HG03571 (cell line): ENCODE measurements around the gene WDR7.
A peak's percentile ranks its signal among the peaks of the same experiment; 100 is the strongest.

Experiments used
- ATAC-seq: cut with Tn5 transposase; IDR thresholded peaks from one replicate; pipeline ENCODE4 v1.9.1; 2021; ENCODE audit not compliant: unreplicated experiment

The WDR7 gene

GRCh38 chr18:56982766-56983165 lies 331.6 kb downstream of the WDR7 start:
- ATAC-seq, result no peak

GRCh38 chr18:56983275-56983992 lies 332.3 kb downstream of the WDR7 start:
- ATAC-seq, result no peak

GRCh38 chr18:56984731-56985130 lies 333.6 kb downstream of the WDR7 start:
- ATAC-seq, result no peak

DNA sequence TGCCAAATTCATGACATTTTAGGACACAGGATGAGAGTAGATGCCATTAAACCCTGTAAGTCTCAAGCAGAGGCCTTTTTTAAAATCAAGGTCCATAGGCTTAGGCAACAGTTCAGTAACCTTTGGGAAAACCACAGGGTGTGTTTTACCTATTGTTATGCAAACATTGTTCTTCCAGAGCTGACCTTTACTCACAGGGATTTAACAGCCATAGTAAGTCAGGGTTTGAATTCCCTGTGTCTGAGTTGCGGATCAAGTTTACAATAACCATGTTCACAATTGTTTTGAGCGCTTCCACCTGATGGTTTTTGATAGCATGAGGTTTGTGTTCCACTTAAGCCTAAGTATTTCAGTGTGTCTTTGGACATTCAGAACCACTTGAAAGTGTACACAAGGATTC lies 335.7 kb downstream of the WDR7 start:
- no peak for ATAC-seq

GRCh38 chr18:56987236-56987635 lies 336.1 kb downstream of the WDR7 start:
- no peak for ATAC-seq

DNA sequence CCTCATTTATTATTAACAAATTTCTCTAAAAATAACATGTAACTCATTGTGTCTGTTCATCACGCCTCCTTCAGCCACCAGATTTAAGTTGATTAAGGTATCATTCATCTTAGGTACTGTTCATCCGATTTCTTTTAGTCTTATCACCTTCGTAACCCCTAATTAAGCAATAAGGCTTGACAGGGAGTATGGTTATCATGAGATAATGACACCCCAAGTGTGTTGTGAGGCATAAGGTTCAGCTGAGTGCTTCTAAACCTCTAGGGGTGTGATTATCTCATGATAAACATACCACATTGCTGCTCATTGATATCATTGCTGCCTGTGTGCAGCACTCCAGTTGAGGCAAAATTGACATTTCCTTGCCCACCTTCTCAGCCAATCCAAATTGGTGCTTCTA lies 336.9 kb downstream of the WDR7 start:
- no peak for ATAC-seq

GRCh38 chr18:56990678-56991077 lies 339.5 kb downstream of the WDR7 start:
- ATAC-seq, result no peak

DNA sequence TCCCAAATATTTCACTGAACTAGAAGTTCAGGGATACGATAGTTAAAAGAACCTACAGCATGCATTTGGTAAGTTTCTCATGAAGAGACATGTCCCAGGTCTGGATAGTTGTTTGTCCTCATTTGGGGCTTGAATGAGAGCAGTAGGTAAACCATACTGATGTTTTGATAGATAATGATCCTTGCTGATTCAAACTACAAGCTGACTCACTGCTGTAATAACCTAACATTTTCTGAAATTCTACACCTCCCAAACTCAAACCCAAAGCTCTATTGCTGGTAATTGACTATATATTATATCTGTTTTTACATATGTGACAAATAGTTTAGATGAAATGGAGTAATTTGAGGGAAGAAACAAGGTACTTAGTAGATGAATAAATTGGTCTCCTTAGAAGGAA lies 341.6 kb downstream of the WDR7 start:
- ATAC-seq, result no peak

DNA sequence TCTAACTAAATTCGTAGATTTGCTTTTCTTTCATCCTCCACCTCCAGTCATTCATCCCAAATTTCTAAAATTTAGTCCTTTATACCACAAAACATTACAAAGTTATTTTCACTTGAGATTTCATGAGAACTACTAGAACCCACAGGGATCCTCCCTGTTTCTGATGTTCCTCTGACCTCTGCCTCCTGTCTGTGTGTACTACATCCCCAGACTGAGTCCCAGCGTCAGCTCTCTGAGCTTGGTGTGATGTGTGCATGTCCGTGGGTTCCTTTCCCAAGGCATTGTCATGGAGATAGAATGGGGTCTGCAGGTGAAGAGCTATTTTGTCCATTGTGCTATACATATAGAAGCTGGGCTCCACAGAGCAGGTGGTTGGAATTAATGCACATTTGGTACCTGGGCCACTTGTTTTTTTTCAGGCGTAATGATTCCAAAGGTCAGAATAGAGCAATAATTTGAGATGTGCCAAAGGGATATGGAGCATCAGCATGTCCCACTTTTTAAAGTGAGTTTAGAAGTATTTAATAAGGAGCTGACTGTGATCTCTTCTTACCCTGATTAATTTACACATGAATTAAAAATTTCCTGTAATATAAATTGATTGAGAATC lies 344.5 kb downstream of the WDR7 start:
- ATAC-seq, result no peak

- ATAC-seq, result no peak
Measured at GRCh38 chr18:56997200-56997599, 346.0 kb downstream of the WDR7 start.

DNA sequence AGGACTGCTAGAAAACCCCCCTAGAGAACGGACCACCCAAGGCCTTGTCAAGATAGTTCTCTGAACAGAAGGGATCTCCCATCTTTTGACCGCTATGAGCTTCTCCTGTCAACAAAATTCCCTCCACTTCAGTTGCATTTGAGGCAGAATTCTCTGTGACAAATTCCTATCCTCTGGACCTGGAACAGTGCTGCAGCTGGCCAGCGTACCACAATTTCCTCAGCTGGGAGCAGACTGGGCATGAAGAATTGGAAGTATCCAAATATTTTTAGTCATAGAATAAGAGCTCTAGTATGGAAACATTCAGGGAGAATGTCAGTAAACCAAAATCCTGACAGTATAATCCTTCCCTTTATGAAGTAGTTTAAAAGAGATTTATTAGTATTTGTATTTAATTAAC lies 348.7 kb downstream of the WDR7 start:
- ATAC-seq, result no peak

DNA sequence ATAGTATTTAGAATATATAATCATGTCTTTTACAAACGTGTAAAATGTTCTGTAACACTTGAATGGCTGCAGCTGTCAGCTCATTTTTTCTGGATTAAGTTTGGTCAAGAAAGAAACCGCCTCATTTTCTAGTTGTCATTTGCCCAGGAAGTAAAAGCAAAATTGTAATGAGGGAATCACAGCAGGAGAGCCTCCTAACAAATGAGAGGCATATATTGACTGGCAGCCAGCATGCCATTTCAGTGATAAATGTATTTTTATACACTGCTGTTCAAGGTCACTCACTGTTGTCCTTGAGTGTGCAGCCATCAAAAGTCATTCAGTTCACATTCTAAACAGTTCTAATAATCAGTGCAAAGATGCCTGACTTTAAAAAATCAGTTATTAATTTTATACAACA lies 351.5 kb downstream of the WDR7 start:
- ATAC-seq, result no peak

DNA sequence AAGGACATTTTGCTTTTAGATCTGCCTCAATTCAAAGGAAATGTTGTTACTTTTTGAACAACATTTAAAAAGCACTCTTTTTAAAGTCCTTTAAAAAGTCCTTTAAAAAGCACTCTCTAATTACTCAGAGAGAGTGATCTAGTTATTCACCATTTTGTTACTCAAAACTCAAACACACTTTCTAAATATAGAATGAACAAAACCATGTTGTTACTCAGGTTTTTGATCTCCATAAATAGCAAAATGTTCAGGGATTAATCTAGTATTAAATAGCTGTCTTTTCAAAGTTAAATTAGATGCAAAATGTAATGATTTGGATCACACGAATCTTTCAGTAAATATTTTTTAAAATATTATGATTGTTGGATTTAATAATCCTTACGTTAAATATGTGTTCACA lies 352.2 kb downstream of the WDR7 start:
- ATAC-seq, result no peak

- peak; percentile 97 for ATAC-seq
Measured at GRCh38 chr18:57004366-57005121, 353.4 kb downstream of the WDR7 start.

- no peak for ATAC-seq
Measured at GRCh38 chr18:57008001-57008686, 357.0 kb downstream of the WDR7 start.

DNA sequence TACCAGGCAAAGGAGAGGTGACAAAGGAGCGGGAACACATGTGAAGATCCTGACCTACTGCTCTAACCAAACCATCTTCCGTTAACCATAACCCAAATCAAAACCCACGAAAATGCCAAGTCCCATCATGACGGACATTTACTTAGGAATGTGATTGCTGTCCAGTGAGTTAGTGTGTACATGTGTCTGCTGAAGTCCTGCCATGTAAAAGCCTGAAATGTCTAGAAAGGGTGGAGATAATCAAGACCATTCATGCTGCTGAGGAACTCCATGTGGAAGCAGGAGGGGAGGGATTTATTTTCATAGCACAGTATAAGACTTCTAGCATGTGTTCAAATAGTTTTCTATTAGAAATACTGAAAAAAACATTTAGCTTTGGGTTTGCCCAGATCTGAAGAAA lies 358.7 kb downstream of the WDR7 start:
- ATAC-seq, result no peak

GRCh38 chr18:57014772-57015413 lies 363.7 kb downstream of the WDR7 start:
- ATAC-seq, result no peak

- no peak for ATAC-seq
Measured at GRCh38 chr18:57015451-57015850, 364.3 kb downstream of the WDR7 start.

DNA sequence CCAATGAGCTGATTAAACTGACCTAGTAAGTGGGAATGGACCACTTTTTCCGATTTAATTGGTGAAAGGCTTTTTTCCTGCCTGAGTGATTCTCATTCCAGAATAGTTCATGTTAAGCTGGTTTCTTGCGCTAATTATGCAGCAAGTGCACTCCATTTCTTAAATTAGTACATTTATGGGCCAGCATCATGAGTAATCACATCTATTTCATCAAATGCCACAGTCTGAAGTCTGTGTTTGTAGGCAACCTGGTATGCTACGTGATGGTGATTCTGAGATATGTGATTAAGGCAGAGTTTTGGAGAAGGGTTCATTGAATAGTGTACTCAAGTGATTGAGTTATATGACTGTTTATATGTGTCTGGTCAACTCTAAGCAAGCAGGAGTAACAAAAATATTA lies 367.7 kb downstream of the WDR7 start:
- ATAC-seq, result no peak

- ATAC-seq, result no peak
Measured at GRCh38 chr18:57022716-57023115, 371.6 kb downstream of the WDR7 start.

GRCh38 chr18:57023275-57023882 lies 372.2 kb downstream of the WDR7 start:
- ATAC-seq, result no peak
